Measurements from ENCODE around the gene ZNF77.
A peak's percentile ranks its signal among the peaks of the same experiment; 100 is the strongest.
"Not testable (repeated sequence)": the region's sequence is repeated elsewhere in the genome, so short reads cannot be mapped to it uniquely, and the experiment has no call there.

Gene ZNF77

GRCh38 chr19:2917275-2918184 is 27.2 kb downstream of the ZNF77 start:
- no peak for DNase-seq (ENCODE audit: low spot score)

- DNase-seq (ENCODE audit: low spot score) = no peak
These were observed 32.5 kb downstream of the ZNF77 start for GRCh38 chr19:2912306-2912705.

GRCh38 chr19:2906631-2907195 is 38.1 kb downstream of the ZNF77 start:
- DNase-seq (ENCODE audit: low spot score) = no peak

GRCh38 chr19:2905918-2906519 is 38.8 kb downstream of the ZNF77 start:
- no peak for DNase-seq (ENCODE audit: low spot score)

- DNase-seq (ENCODE audit: low spot score) = not testable (repeated sequence)
These were observed 41.4 kb downstream of the ZNF77 start for GRCh38 chr19:2903326-2903725.

GRCh38 chr19:2902590-2903218 is 42.1 kb downstream of the ZNF77 start:
- DNase-seq (ENCODE audit: low spot score) = no peak

GRCh38 chr19:2900296-2901252 is 44.2 kb downstream of the ZNF77 start, which contains the start of gene ZNF57:
TSS of gene ZNF57 (plus strand) at chr19:2900928. CDS start at chr19:2901046, 118 bp downstream.
- DNase-seq (ENCODE audit: low spot score) = peak; percentile 97

- no peak for DNase-seq (ENCODE audit: low spot score)
These were observed 48.1 kb downstream of the ZNF77 start for GRCh38 chr19:2896694-2897093.

- DNase-seq (ENCODE audit: low spot score) = not testable (repeated sequence)
These were observed 54.2 kb downstream of the ZNF77 start for GRCh38 chr19:2890531-2890930.

- DNase-seq (ENCODE audit: low spot score) = peak; percentile 50
These were observed 56.0 kb downstream of the ZNF77 start for GRCh38 chr19:2888731-2889224.

- peak; percentile 56 for DNase-seq (ENCODE audit: low spot score)
These were observed 57.3 kb downstream of the ZNF77 start for GRCh38 chr19:2887391-2887914.

GRCh38 chr19:2885736-2886135 is 59.0 kb downstream of the ZNF77 start:
- DNase-seq (ENCODE audit: low spot score) = no peak

- DNase-seq (ENCODE audit: low spot score) = no peak
These were observed 60.9 kb downstream of the ZNF77 start for GRCh38 chr19:2883686-2884439.
